Panc1 (cell line): ENCODE data around the gene MT1H.

Experiments used
- CTCF ChIP-seq: fragments of 450-650 bp; IDR thresholded peaks from 2 replicates; pipeline ENCODE4 v1.5.1; 2017; ENCODE audit warnings: mild to moderate bottlenecking
- POLR2AphosphoS5 ChIP-seq: IDR thresholded peaks from 2 replicates; pipeline ENCODE4 v1.6.1; 2012; ENCODE audit warnings: mild to moderate bottlenecking, low read depth, low read length, moderate library complexity
- REST ChIP-seq, 2 experiments: IDR thresholded peaks; 2 replicates each; pipeline ENCODE4 v1.6.1; 2011 to 2012; ENCODE audit warnings: low read depth in 2 of 2, control low read depth in 1 of 2, low read length in 1 of 2, mild to moderate bottlenecking in 1 of 2, moderate library complexity in 1 of 2; ENCODE audit not compliant: insufficient read depth in 1 of 2
- SIN3A ChIP-seq: IDR thresholded peaks from 2 replicates; pipeline ENCODE4 v1.6.1; 2012; ENCODE audit warnings: low read depth, mild to moderate bottlenecking, low read length, moderate library complexity, borderline replicate concordance; ENCODE audit not compliant: insufficient read depth
- TCF7L2 ChIP-seq: IDR thresholded peaks from 2 replicates; pipeline ENCODE4 v1.6.1; 2011; ENCODE audit warnings: mild to moderate bottlenecking, low read depth, low read length, inconsistent platforms

- no peak for TF ChIP-seq POLR2AphosphoS5
- TF ChIP-seq CTCF: no peak
- TF ChIP-seq SIN3A: no peak
- no peak for TF ChIP-seq REST (IDR thresholded peaks at IDR 0.05; ENCODE audit: insufficient read depth in 1 of 2, low read depth in 2 of 2, low read length in 1 of 2)
- TF ChIP-seq TCF7L2: no peak
Observed at GRCh38 chr16:56669005-56669839, at the start of gene MT1H.
